GM19099 (cell line): ENCODE results near the gene PRR15.

Source experiments
- POLR2A ChIP-seq: IDR thresholded peaks from 3 replicates; pipeline ENCODE4 v1.6.1; 2011; ENCODE audit warnings: low read depth; ENCODE audit not compliant: insufficient read length; ENCODE audit errors: extremely low read depth

PRR15 gene

GRCh38 chr7:29564496-29565223, 1.0 kb downstream of the PRR15 start:
- TF ChIP-seq POLR2A = no peak

- TF ChIP-seq POLR2A = no peak
These were observed 1.6 kb downstream of the PRR15 start for GRCh38 chr7:29565224-29565630.

GRCh38 chr7:29565634-29565981, 2.0 kb downstream of the PRR15 start:
- TF ChIP-seq POLR2A = no peak

GRCh38 chr7:29565982-29566746, 2.5 kb downstream of the PRR15 start:
- TF ChIP-seq POLR2A = no peak

- no peak for TF ChIP-seq POLR2A
These were observed 3.5 kb downstream of the PRR15 start for GRCh38 chr7:29567174-29567573.

- TF ChIP-seq POLR2A = no peak
These were observed 6.0 kb downstream of the PRR15 start for GRCh38 chr7:29569648-29570047.

GRCh38 chr7:29572558-29572957, 8.9 kb downstream of the PRR15 start:
- TF ChIP-seq POLR2A = no peak

- no peak for TF ChIP-seq POLR2A
These were observed 9.9 kb downstream of the PRR15 start for GRCh38 chr7:29573567-29573966.

- no peak for TF ChIP-seq POLR2A
These were observed 11.0 kb downstream of the PRR15 start for GRCh38 chr7:29574659-29575058.

- no peak for TF ChIP-seq POLR2A
These were observed 23.7 kb downstream of the PRR15 start for GRCh38 chr7:29587195-29587808.

GRCh38 chr7:29588212-29588611, 24.6 kb downstream of the PRR15 start:
- TF ChIP-seq POLR2A = no peak

- no peak for TF ChIP-seq POLR2A
These were observed 25.5 kb downstream of the PRR15 start for GRCh38 chr7:29588900-29589696.

GRCh38 chr7:29592866-29593265, 29.2 kb downstream of the PRR15 start:
- TF ChIP-seq POLR2A = no peak

- TF ChIP-seq POLR2A = no peak
These were observed 29.8 kb downstream of the PRR15 start for GRCh38 chr7:29593459-29593858.

GRCh38 chr7:29596593-29597178, 33.1 kb downstream of the PRR15 start:
- TF ChIP-seq POLR2A = no peak
